ENCODE results near the gene RAPGEF3. TPM values are rescaled to one million over a fixed set of nuclear protein-coding genes. Genes with fewer than 3 reads are reported as not detected.

The RAPGEF3 gene
- total RNA-seq, 1 experiment from 2014 or later = 5.7 TPM

DNA sequence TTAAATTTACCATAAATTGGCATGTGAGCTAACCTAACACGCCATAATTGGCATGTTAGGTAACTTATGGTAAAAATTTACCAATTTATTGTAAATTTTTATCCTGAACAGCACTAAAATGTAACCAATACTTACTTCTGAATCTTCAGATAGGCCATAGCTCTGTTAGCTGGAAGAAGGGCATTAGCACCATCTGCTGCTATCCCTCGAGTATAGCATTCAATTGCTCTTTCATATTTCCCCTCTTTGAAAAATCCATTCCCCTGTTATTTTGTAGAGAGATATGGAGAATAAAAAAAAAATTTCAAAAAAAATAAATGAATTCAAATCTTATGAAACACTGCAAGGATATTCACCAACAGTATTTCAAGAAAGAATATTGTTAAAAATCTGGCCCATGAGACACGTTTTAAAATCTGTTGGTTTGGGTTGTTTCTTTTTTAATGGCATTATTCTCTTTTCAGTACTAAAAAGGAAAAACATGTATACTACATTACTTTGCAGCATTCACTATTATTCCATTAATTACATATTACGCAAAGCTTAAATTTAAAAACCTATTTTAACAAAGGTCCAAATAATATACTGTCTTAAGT is 71.9 kb downstream of the RAPGEF3 start:
- ChIA-PET POLR2A (ENCODE audit: unreplicated experiment) (no interaction called here), CTCF (interaction anchor here (0.6 to 1.4 kb wide), 4 partner anchors 654 to 1310 kb away, joined by 3 read pairs; no protein-coding TSS in a partner anchor)
- H4K20me1 ChIP-seq (ENCODE audit: insufficient read depth) = no peaks in the 10 kb centered on the region
- no peak overlapping the region for H2AFZ ChIP-seq
- H3K27me3 ChIP-seq (ENCODE audit: insufficient read depth, low read depth) = no peaks in the 10 kb centered on the region
- DNase-seq = peak in 1 of 2 experiments; percentile 38
- TF ChIP-seq, protein P1, sequence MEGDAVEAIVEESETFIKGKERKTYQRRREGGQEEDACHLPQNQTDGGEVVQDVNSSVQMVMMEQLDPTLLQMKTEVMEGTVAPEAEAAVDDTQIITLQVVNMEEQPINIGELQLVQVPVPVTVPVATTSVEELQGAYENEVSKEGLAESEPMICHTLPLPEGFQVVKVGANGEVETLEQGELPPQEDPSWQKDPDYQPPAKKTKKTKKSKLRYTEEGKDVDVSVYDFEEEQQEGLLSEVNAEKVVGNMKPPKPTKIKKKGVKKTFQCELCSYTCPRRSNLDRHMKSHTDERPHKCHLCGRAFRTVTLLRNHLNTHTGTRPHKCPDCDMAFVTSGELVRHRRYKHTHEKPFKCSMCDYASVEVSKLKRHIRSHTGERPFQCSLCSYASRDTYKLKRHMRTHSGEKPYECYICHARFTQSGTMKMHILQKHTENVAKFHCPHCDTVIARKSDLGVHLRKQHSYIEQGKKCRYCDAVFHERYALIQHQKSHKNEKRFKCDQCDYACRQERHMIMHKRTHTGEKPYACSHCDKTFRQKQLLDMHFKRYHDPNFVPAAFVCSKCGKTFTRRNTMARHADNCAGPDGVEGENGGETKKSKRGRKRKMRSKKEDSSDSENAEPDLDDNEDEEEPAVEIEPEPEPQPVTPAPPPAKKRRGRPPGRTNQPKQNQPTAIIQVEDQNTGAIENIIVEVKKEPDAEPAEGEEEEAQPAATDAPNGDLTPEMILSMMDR (conservative IDR thresholded peaks at IDR 0.05) = peak; percentile 80
- no peak for TF ChIP-seq EZH2 (IDR thresholded peaks at IDR 0.05; ENCODE audit: low read depth)
- H3K9me3 ChIP-seq (ENCODE audit: insufficient read depth, low read depth) = no peaks in the 10 kb centered on the region
- no peak overlapping the region for H3K4me3 ChIP-seq
- peaks cover 27% of the 10 kb centered on the region for H3K36me3 ChIP-seq (ENCODE audit: low read depth)
- intact Hi-C loops (cut with micrococcal nuclease; ENCODE audit: unreplicated experiment) = loop anchor here (1.0 to 5.0 kb wide), 2 partner anchors 654 to 1614 kb away; no protein-coding TSS in a partner anchor
- H3K27ac ChIP-seq = no peak overlapping the region
- no peak overlapping the region for H3K4me2 ChIP-seq
- no TSS peak for BruUV-seq (replicated peaks)
- H3F3A ChIP-seq (ENCODE audit: insufficient read depth, low read depth) = peaks cover 10% of the 10 kb centered on the region; the same call in 1 of the 2 replicates
- H3K4me1 ChIP-seq (replicated peaks; ENCODE audit: insufficient read depth) = no peaks in the 10 kb centered on the region
- no peaks in the 10 kb centered on the region for H3K79me2 ChIP-seq (ENCODE audit: low read depth)
- H3K9me2 ChIP-seq (ENCODE audit: insufficient read depth) = no peaks in the 10 kb centered on the region

Other genes with a start within 250 kb of the RAPGEF3 start
- gene RPAP3, start 52.9 kb downstream of the RAPGEF3 start, total RNA-seq (2021) = 31.6 and 37.0 TPM in 2 replicates
- 0.25 and 0.39 TPM in 2 replicates for gene ENDOU, start 33.4 kb downstream of the RAPGEF3 start, total RNA-seq (2021)
- 76.4 and 108 TPM in 2 replicates for gene SLC48A1, start 14.4 kb upstream of the RAPGEF3 start, total RNA-seq (2021)
- 106 and 114 TPM in 2 replicates for gene HDAC7, start 61.0 kb upstream of the RAPGEF3 start, total RNA-seq (2021)
- gene VDR, start 146.1 kb upstream of the RAPGEF3 start, total RNA-seq (2021) = 7.5 and 12.3 TPM in 2 replicates
- gene TMEM106C, start 204.7 kb upstream of the RAPGEF3 start, total RNA-seq (2021) = 99.4 and 100 TPM in 2 replicates
- gene COL2A1, start 245.6 kb upstream of the RAPGEF3 start, total RNA-seq (2021) = not detected in 2 replicates

All from PC-9 (cell line).